ENCODE data around the gene PRIM2.
A peak's percentile ranks its signal among the peaks of the same experiment; 100 is the strongest.
"Not testable (repeated sequence)": the region's sequence is repeated elsewhere in the genome, so short reads cannot be mapped to it uniquely, and the experiment has no call there.

Gene PRIM2

GRCh38 chr6:57449496-57450066 lies 132.2 kb downstream of the PRIM2 start:
- not testable (repeated sequence) for DNase-seq

DNA sequence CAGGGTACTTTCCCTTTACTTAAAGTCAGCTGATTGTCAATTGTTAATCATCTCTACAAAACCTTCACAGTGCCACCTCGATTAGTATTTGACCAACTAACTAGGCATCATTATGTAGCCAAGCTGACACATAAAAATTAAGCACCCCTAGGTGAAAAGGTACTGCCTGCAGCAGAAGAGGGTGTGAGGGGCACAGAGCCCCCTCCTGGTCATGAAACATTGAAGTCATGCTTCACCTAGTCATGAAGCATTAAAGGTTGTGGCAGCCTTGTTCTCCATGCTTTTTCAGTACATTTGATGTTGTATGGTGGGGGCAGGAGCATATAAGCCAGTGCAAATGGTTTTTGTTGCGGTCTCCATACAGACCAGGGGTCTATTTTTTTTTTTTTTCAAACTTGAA lies 142.4 kb downstream of the PRIM2 start:
- DNase-seq, result not testable (repeated sequence)

GRCh38 chr6:57461022-57461421 lies 143.6 kb downstream of the PRIM2 start:
- not testable (repeated sequence) for DNase-seq

DNA sequence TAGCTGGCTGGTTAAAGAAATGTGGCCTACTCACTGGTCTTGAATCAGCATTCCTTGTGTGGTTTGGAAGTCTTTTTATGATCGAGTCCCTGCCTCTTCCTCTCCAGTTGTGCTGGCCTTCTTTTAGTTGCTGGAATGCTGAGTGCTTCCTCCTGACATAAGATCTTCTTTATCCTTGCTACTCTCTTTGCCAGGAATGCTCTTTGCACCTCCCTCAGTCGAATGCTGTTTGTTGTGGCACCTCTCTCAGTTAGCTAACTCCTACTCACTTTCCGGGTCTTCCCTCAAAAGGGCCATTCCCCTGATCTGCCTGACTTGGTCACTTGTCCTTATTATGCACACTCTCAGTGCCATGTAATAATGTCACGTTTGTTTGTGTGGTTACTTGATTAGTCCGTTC lies 146.4 kb downstream of the PRIM2 start:
- DNase-seq, result not testable (repeated sequence)

- DNase-seq, result not testable (repeated sequence)
Measured at GRCh38 chr6:57465968-57466367, 148.5 kb downstream of the PRIM2 start.

GRCh38 chr6:57469072-57469471 lies 151.6 kb downstream of the PRIM2 start:
- DNase-seq, result no peak

- not testable (repeated sequence) for DNase-seq
Measured at GRCh38 chr6:57470148-57470547, 152.7 kb downstream of the PRIM2 start.

- DNase-seq, result not testable (repeated sequence)
Measured at GRCh38 chr6:57471314-57471864, 154.0 kb downstream of the PRIM2 start.

DNA sequence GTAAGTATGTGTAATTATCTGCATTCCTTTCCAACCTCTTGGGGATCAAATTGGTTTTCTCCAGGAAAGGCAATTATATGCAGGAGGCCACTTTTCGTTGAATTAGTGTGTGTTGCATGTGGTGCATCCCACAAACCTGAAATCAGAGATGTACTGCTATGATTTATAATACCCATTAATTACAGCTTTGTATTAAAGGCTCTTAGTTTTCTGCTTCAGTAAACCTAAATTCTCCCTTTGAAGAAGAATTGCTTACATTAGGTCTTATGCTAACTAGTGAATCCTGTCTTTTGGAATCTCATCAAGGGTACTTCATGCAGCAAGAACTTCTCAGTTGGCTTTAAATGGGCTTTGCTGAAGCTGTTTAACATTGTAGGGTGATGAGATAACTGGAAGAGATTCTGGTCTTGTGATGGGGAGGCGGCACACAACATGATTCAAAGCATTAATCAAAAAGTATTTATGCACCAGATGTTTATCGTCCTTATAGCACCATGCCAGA lies 155.5 kb downstream of the PRIM2 start:
- peak in 1 of 2 experiments; percentile 41 for DNase-seq

- DNase-seq, result not testable (repeated sequence)
Measured at GRCh38 chr6:57474862-57475475, 157.5 kb downstream of the PRIM2 start.

- DNase-seq, result not testable (repeated sequence)
Measured at GRCh38 chr6:57475656-57476055, 158.2 kb downstream of the PRIM2 start.

- not testable (repeated sequence) for DNase-seq
Measured at GRCh38 chr6:57480194-57480593, 162.8 kb downstream of the PRIM2 start.

GRCh38 chr6:57481121-57481520 lies 163.7 kb downstream of the PRIM2 start:
- DNase-seq, result not testable (repeated sequence)

- not testable (repeated sequence) for DNase-seq
Measured at GRCh38 chr6:57482471-57482870, 165.0 kb downstream of the PRIM2 start.

- DNase-seq, result not testable (repeated sequence)
Measured at GRCh38 chr6:57486494-57487081, 169.2 kb downstream of the PRIM2 start.

DNA sequence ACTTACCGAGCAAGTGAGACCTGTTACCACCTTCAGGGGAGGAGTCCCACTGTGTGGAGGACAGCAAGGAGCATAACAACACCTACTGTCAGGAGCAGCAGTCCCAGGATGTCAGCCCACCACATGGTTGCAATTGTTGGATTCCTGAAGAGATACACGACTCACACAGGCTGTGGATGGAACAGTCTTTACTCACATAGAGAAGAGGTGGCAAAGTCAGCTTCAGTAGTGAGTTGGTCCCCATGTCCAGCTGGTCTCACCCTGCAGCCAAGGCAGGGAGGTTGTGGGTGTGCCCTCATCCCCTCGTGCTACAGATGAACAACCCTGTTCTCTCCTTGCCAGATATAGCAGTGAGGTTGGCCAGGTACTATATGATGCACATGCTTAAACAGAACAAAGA lies 171.1 kb downstream of the PRIM2 start:
- DNase-seq, result not testable (repeated sequence)

DNA sequence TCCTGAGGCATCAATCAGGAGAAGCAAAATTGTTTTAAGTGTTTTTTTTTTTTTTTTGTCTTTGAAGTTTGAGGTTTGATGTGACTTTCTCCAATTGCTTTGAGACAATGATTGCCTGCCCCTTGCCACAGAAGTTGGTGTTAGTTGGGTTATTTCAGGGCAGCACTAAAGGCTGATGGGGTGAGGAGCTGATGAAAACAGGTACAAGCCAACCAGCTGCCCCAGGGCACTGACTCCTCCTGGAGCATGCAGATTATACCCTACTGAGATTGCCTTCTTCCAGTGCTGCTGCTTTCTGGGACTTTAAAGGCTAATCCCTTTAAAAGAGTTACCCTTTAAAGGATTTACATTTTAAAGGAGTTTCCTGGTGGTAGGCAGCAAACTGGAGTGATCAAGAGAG lies 172.5 kb downstream of the PRIM2 start:
- peak in 1 of 2 experiments; percentile 67 for DNase-seq

DNA sequence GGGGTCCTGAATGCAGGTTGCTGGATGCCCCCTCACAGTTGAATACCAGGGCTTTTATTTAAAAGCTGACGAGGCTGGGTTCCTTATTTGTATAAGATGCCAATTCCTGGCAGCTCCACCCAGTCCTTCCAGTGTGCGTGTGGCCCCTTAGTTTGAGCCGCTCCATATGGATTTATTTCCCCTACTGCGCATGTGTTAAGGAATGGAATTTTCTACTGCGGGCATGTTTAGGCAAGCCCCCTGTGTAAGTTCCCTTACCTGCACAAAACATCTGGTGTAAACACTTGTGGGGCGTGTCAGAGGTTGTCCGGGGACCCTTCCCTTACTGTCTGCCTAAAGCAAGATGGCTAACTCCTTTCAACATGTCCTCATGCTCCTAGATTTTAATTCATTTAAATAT lies 174.4 kb downstream of the PRIM2 start:
- DNase-seq, result not testable (repeated sequence)

DNA sequence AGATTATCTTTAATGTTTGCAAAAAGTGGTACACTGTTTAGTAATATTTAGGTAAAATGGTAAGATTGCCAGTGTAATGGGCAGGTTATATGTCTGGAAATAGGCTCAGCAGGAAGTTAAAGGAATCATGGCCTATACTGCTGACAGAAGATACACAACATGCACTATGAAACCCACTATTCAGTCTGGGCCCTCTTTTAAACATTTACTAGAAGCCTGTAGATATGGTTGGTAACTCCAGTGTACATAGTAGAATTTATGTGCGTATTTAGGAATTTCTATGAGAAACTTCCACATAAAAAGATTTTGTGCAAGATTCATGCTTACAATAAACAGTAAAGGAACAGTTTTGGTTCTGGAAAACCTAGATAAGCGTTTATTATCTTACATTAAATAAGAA lies 178.8 kb downstream of the PRIM2 start:
- not testable (repeated sequence) for DNase-seq

DNA sequence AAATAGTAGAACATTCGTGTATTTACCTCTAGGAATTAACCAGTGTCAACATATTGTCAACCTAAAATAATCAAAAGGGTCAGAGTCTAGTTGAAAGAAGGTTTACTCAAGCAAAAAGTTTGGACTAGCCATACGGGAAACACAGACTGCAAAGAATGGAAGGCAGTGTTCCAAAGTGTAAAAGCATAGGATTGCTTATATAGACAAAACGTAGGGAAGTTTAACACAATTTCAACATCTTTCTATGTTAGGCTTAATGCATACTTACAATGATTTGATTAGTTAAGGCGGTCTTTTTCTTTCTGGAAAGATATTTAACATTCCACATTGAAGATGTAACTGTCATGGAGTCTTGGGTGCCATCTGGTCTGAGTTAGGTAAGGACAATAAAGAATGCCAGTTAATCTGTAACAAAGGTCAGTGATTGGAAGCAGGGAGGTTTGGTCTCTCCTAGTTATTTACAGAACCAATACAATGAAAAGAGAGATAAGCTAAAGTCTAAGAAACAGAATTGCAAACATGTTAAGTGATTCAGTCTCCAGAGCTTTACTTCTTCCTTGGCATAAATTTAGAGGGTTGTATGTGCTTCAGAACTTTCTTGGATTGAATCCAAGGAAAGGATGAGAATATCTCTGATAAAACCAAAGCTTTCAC lies 183.1 kb downstream of the PRIM2 start:
- not testable (repeated sequence) for DNase-seq

DNA sequence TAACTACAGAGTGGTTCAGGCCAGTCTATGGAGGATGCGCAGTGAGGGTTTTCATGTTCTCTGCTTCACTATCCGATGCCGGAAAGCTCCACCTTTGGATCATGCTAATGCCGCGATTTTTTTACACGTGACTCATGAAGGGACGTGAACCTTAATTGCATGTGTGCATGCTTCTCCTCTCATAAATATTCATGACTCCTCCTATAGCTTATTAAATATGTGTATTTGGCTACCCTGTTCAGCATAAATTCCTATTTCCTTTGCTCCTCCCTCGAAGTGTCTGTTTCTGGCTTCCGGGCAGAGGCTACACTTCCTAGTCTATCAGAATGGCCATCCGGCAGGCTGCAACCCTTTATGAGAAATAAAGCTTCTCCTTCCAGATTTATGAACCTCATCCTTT lies 185.0 kb downstream of the PRIM2 start:
- DNase-seq, result not testable (repeated sequence)

- not testable (repeated sequence) for DNase-seq
Measured at GRCh38 chr6:57505251-57505650, 187.8 kb downstream of the PRIM2 start.

DNA sequence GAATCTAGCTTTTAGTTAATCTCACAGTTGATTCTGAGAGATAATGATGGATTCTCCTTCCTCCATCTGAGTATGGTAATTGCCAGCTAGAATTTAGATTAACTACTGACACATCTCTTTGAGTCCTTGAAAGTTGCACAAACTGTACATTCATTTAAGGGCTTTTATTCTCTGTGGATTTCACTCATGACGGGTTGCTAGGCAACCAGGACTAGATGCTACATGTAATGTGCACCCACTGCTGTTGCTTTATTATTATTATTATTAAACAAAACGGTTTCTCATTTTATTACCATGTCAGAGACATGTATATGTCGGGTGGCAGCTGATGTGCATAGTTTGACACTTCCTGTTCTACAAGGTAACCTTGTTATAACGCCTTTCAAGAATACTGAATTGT lies 193.0 kb downstream of the PRIM2 start:
- not testable (repeated sequence) for DNase-seq
